Body of pancreas (tissue), 4 donors: ENCODE results near the gene MICAL1. TPM values are rescaled to one million over a fixed set of nuclear protein-coding genes. Genes with fewer than 3 reads are reported as not detected.

Experiments
- ATAC-seq: fragments of 150-250 bp; one replicate; pipeline ENCODE4 v1.9.1; 2016
- DNase-seq, 4 donors: peaks; one replicate each; pipeline ENCODE4 v3.0.0-alpha.2; 2019
- H3K27ac ChIP-seq, 4 donors: fragments of 200-600 bp; sonication (generic); 1 replicate in 3 of 4; 2 replicates in 1 of 4; pipeline versions ENCODE4 v1.5.1 to v1.6.1; 2016 to 2019; ENCODE audit warnings: mild to moderate bottlenecking in 1 of 4, mixed read lengths in 1 of 4, moderate library complexity in 1 of 4
- H3K27me3 ChIP-seq, 2 donors: fragments of 200-600 bp; sonication (generic); one replicate each; pipeline ENCODE4 v1.6.0; 2016; ENCODE audit warnings: mild to moderate bottlenecking in 1 of 2
- H3K36me3 ChIP-seq, 2 donors: fragments of 200-600 bp; sonication (generic); replicated peaks in 1 of 2; 2 replicates each; pipeline ENCODE4 v1.5.1; 2016; ENCODE audit warnings: low read depth in 2 of 2; ENCODE audit not compliant: insufficient read depth in 1 of 2
- H3K4me1 ChIP-seq: fragments of 200-600 bp; sonication (generic); one replicate; pipeline ENCODE4 v1.6.0; 2016
- H3K4me3 ChIP-seq, 2 donors: fragments of 200-600 bp; sonication (generic); 1 replicate in 1 of 2; 2 replicates in 1 of 2; pipeline ENCODE4 v1.5.1; 2016 to 2019
- H3K9me3 ChIP-seq, 3 donors: fragments of 200-600 bp; sonication (generic); 1 replicate in 2 of 3; 2 replicates in 1 of 3; pipeline ENCODE4 v1.5.1; 2016
- CTCF ChIP-seq, 7 experiments: fragments of 450-650 bp in 4 of 7; fragments of 200-600 bp in 3 of 7; sonication (generic) in 3 of 7; IDR thresholded peaks; one replicate each; pipeline ENCODE4 v1.5.1; 2016 to 2019; ENCODE audit warnings: antibody characterized with exemption in 7 of 7
- POLR2A ChIP-seq, 3 donors: fragments of 450-650 bp; IDR thresholded peaks; one replicate each; pipeline ENCODE4 v1.6.1; 2016; ENCODE audit warnings: antibody characterized with exemption in 3 of 3, mild to moderate bottlenecking in 2 of 3
- WGBS, 2 donors: methylation state at CpG; one replicate each; pipeline ENCODE4 v1.1.5; 2017; 5-methylcytosine and 5-hydroxymethylcytosine counted together
- intact Hi-C: fragments of 100-400 bp; cut with DNase I; formaldehyde crosslinking; loops from one replicate; pipeline ENCODE4 v1.15.1; 2023
- total RNA-seq, 2 donors: library from RNA; depleted of rRNA; stranded (reverse); fragments of >200 nt; gene quantifications; one replicate each; pipeline ENCODE4 v1.1.0, GENCODE V29; 2016

MICAL1 gene
- total RNA-seq, 2 donors from 2014 or later = 16.1 to 26.0 TPM

GRCh38 chr6:109445382-109445781 lies 10.2 kb downstream of the MICAL1 start:
- TF ChIP-seq POLR2A (IDR thresholded peaks at IDR 0.05) = no peak
- no peak for TF ChIP-seq CTCF (IDR thresholded peaks at IDR 0.05)
- Histone ChIP-seq H3K4me1 (peaks cover 18% of the 10 kb centered on the region), H3K27ac (no peak overlapping the region), H3K9me3 (no peaks in the 10 kb centered on the region), H3K4me3 (no peak overlapping the region), H3K27me3 (no peaks in the 10 kb centered on the region), H3K36me3 (no peaks in the 10 kb centered on the region)
- ATAC-seq = no peak
- WGBS, 2 donors = 87 to 88% methylated on average over 9 of the region's 9 CpGs
- intact Hi-C loops = no loop called here
- DNase-seq = no peak

GRCh38 chr6:109443425-109443950 lies 12.1 kb downstream of the MICAL1 start:
- intact Hi-C loops = no loop called here
- H3K36me3 ChIP-seq = no peaks in the 10 kb centered on the region

GRCh38 chr6:109442393-109442924 lies 13.1 kb downstream of the MICAL1 start:
- no peak overlapping the region for H3K27ac ChIP-seq
- DNase-seq (no peak), ATAC-seq (no peak)
- no peak overlapping the region for H3K4me3 ChIP-seq
- intact Hi-C loops = no loop called here
- WGBS, 2 donors = 82 to 85% methylated on average over 4 to 6 of the region's 6 CpGs
- H3K4me1 ChIP-seq = peaks cover 28% of the 10 kb centered on the region
- H3K27me3 ChIP-seq = no peaks in the 10 kb centered on the region
- H3K9me3 ChIP-seq = no peaks in the 10 kb centered on the region
- no peaks in the 10 kb centered on the region for H3K36me3 ChIP-seq
- TF ChIP-seq POLR2A (IDR thresholded peaks at IDR 0.05) (no peak), CTCF (IDR thresholded peaks at IDR 0.05) (no peak)

More at GRCh38 chr6:109443425-109443950, 12.1 kb downstream of the MICAL1 start:
- no peaks in the 10 kb centered on the region for H3K9me3 ChIP-seq
- no peak overlapping the region for H3K4me3 ChIP-seq
- H3K4me1 ChIP-seq = peaks cover 28% of the 10 kb centered on the region
- H3K27ac ChIP-seq = no peak overlapping the region
- H3K27me3 ChIP-seq = no peaks in the 10 kb centered on the region
- ATAC-seq (no peak), DNase-seq (no peak)
- 93 to 100% methylated on average over 3 to 10 of the region's 10 CpGs for WGBS, 2 donors
- TF ChIP-seq POLR2A (IDR thresholded peaks at IDR 0.05) (no peak), CTCF (IDR thresholded peaks at IDR 0.05) (no peak)

GRCh38 chr6:109441069-109441816 lies 14.3 kb downstream of the MICAL1 start:
- no peaks in the 10 kb centered on the region for H3K9me3 ChIP-seq
- no peaks in the 10 kb centered on the region for H3K36me3 ChIP-seq
- peak in 6 of 7 experiments; percentile 5 to 46 (median 22) for TF ChIP-seq CTCF (IDR thresholded peaks at IDR 0.05)
- TF ChIP-seq POLR2A (IDR thresholded peaks at IDR 0.05) = no peak
- H3K4me3 ChIP-seq = peak overlapping the region; percentile 46 to 59
- intact Hi-C loops = no loop called here
- WGBS, 2 donors = 0 to 1% methylated on average over 11 to 31 of the region's 31 CpGs
- no peaks in the 10 kb centered on the region for H3K27me3 ChIP-seq
- DNase-seq (peak; percentile 57 to 68 (median 66)), ATAC-seq (peak; percentile 49)
- H3K27ac ChIP-seq = peak overlapping the region; percentile 27 to 90 (median 84)
- peaks cover 28% of the 10 kb centered on the region for H3K4me1 ChIP-seq
